Thyroid gland (tissue), 4 donors: ENCODE measurements around the gene IMPG2. TPM values are rescaled to one million over a fixed set of nuclear protein-coding genes. Genes with fewer than 3 reads are reported as not detected.

Experiments
- DNase-seq, 2 donors: peaks; one replicate each; pipeline ENCODE4 v3.0.0-alpha.2; 2019
- H3K27ac ChIP-seq, 3 donors: fragments of 200-600 bp; sonication (generic); 1 replicate in 2 of 3; 2 replicates in 1 of 3; pipeline ENCODE4 v1.5.1; 2016 to 2019; ENCODE audit warnings: mild to moderate bottlenecking in 1 of 3, moderate library complexity in 1 of 3
- H3K27me3 ChIP-seq: fragments of 200-600 bp; sonication (generic); one replicate; pipeline ENCODE4 v1.5.1; 2019
- H3K36me3 ChIP-seq, 2 donors: fragments of 200-600 bp; sonication (generic); one replicate each; pipeline ENCODE4 v1.5.1; 2016 to 2019
- H3K4me1 ChIP-seq, 2 donors: fragments of 200-600 bp; sonication (generic); one replicate each; pipeline ENCODE4 v1.5.1; 2017 to 2019
- H3K4me3 ChIP-seq, 3 donors: fragments of 200-600 bp; sonication (generic); replicated peaks in 1 of 3; 1 replicate in 2 of 3; 2 replicates in 1 of 3; pipeline ENCODE4 v1.5.1; 2016; ENCODE audit warnings: mild to moderate bottlenecking in 1 of 3
- H3K9me3 ChIP-seq: fragments of 200-600 bp; sonication (generic); one replicate; pipeline ENCODE4 v1.5.1; 2017
- CTCF ChIP-seq, 6 experiments: fragments of 200-600 bp in 3 of 6; fragments of 450-650 bp in 3 of 6; sonication (generic) in 3 of 6; IDR thresholded peaks; one replicate each; pipeline ENCODE4 v1.5.1; 2016 to 2019; ENCODE audit warnings: antibody characterized with exemption in 6 of 6, mild to moderate bottlenecking in 2 of 6, inconsistent platforms in 1 of 6, moderate library complexity in 1 of 6
- POLR2A ChIP-seq, 2 donors: fragments of 450-650 bp; IDR thresholded peaks; one replicate each; pipeline ENCODE4 v1.6.1; 2017; ENCODE audit warnings: antibody characterized with exemption in 2 of 2, mild to moderate bottlenecking in 2 of 2, moderate library complexity in 1 of 2
- WGBS, 2 donors: methylation state at CpG; one replicate each; pipeline ENCODE4 v1.1.5; 2017; 5-methylcytosine and 5-hydroxymethylcytosine counted together
- intact Hi-C: fragments of 100-400 bp; cut with DNase I; formaldehyde crosslinking; loops from one replicate; pipeline ENCODE4 v1.15.1; 2023
- total RNA-seq, 4 donors: library from RNA; depleted of rRNA; stranded (reverse); fragments of >200 nt; gene quantifications; one replicate each; pipeline ENCODE4 v1.2.3, GENCODE V29; 2016

IMPG2 gene
- total RNA-seq, 4 donors from 2014 or later: 0.24 to 0.58 (median 0.30) TPM

GRCh38 chr3:101329016-101329673 is 8.8 kb upstream of the IMPG2 start:
- Histone ChIP-seq H3K9me3 (no peaks in the 10 kb centered on the region), H3K4me3 (no peak overlapping the region), H3K4me1 (no peaks in the 10 kb centered on the region), H3K27me3 (no peaks in the 10 kb centered on the region), H3K36me3 (peaks cover 9 to 15% of the 10 kb centered on the region in 2 donors), H3K27ac (no peak overlapping the region)
- intact Hi-C loops: no loop called here
- TF ChIP-seq POLR2A (IDR thresholded peaks at IDR 0.05): no peak
- no peak for TF ChIP-seq CTCF (IDR thresholded peaks at IDR 0.05)
- no peak for DNase-seq
- WGBS, 2 donors: 97 to 98% methylated on average over 7 of the region's 7 CpGs

- WGBS, 2 donors: 96% methylated on average over 5 of the region's 5 CpGs
- no peak overlapping the region for H3K27ac ChIP-seq
- H3K27me3 ChIP-seq: no peaks in the 10 kb centered on the region
- peaks cover 4 to 12% of the 10 kb centered on the region in 2 donors for H3K36me3 ChIP-seq
- intact Hi-C loops: no loop called here
- H3K9me3 ChIP-seq: no peaks in the 10 kb centered on the region
- TF ChIP-seq CTCF (IDR thresholded peaks at IDR 0.05) (no peak), POLR2A (IDR thresholded peaks at IDR 0.05) (no peak)
- no peak overlapping the region for H3K4me3 ChIP-seq
- H3K4me1 ChIP-seq: no peaks in the 10 kb centered on the region
- DNase-seq: no peak
Observed at GRCh38 chr3:101325393-101326134, 5.2 kb upstream of the IMPG2 start.

- Histone ChIP-seq H3K9me3 (no peaks in the 10 kb centered on the region), H3K4me1 (no peaks in the 10 kb centered on the region), H3K4me3 (no peak overlapping the region), H3K27me3 (no peaks in the 10 kb centered on the region), H3K27ac (no peak overlapping the region), H3K36me3 (no peaks in the 10 kb centered on the region)
- intact Hi-C loops: no loop called here
- DNase-seq: no peak
- TF ChIP-seq CTCF (IDR thresholded peaks at IDR 0.05) (no peak), POLR2A (IDR thresholded peaks at IDR 0.05) (no peak)
- 78 to 83% methylated on average over 5 of the region's 5 CpGs for WGBS, 2 donors
Observed at GRCh38 chr3:101319531-101319930, 844 bp downstream of the IMPG2 start.

- Histone ChIP-seq H3K9me3 (no peaks in the 10 kb centered on the region), H3K4me1 (no peaks in the 10 kb centered on the region), H3K4me3 (no peak overlapping the region), H3K27ac (no peak overlapping the region), H3K36me3 (no peaks in the 10 kb centered on the region), H3K27me3 (no peaks in the 10 kb centered on the region)
- 95 to 98% methylated on average over 2 of the region's 2 CpGs for WGBS, 2 donors
- no peak for DNase-seq
- no peak for TF ChIP-seq CTCF (IDR thresholded peaks at IDR 0.05)
- TF ChIP-seq POLR2A (IDR thresholded peaks at IDR 0.05): no peak
- intact Hi-C loops: no loop called here
Observed at GRCh38 chr3:101312545-101312944, 7.8 kb downstream of the IMPG2 start.

GRCh38 chr3:101311676-101312075 is 8.7 kb downstream of the IMPG2 start:
- Histone ChIP-seq H3K27ac (no peak overlapping the region), H3K4me1 (no peaks in the 10 kb centered on the region), H3K4me3 (no peak overlapping the region), H3K36me3 (no peaks in the 10 kb centered on the region), H3K9me3 (no peaks in the 10 kb centered on the region), H3K27me3 (no peaks in the 10 kb centered on the region)
- WGBS, 2 donors: 84 to 89% methylated on average over 2 of the region's 2 CpGs
- no peak for TF ChIP-seq CTCF (IDR thresholded peaks at IDR 0.05)
- no peak for TF ChIP-seq POLR2A (IDR thresholded peaks at IDR 0.05)
- no peak for DNase-seq
- intact Hi-C loops: no loop called here
